GM19467 (cell line): ENCODE results near the gene FUT2.

ENCODE experiments used
- ATAC-seq: cut with Tn5 transposase; IDR thresholded peaks from one replicate; pipeline ENCODE4 v1.9.1; 2021; ENCODE audit warnings: mild to moderate bottlenecking, moderate library complexity; ENCODE audit not compliant: unreplicated experiment

Gene FUT2

GRCh38 chr19:48749571-48750198 lies 53.9 kb downstream of the FUT2 start:
- no peak for ATAC-seq

GRCh38 chr19:48750351-48750750 lies 54.6 kb downstream of the FUT2 start:
- no peak for ATAC-seq

GRCh38 chr19:48750771-48751504 lies 55.2 kb downstream of the FUT2 start:
- no peak for ATAC-seq

GRCh38 chr19:48751845-48752495 lies 56.2 kb downstream of the FUT2 start:
- ATAC-seq: no peak

GRCh38 chr19:48752496-48753365 lies 57.0 kb downstream of the FUT2 start, which contains the start of gene FUT1:
Gene FUT1, minus strand, starts transcription at chr19:48752641. Its CDS starts 1,360 bp downstream, at chr19:48751281.
- ATAC-seq: no peak

GRCh38 chr19:48755084-48755641 lies 59.4 kb downstream of the FUT2 start, which contains the start of gene FGF21:
Gene FGF21, plus strand, starts transcription at chr19:48755524. Its CDS starts 713 bp downstream, at chr19:48756237.
- ATAC-seq: no peak
